ENCODE measurements around the gene RCAN2. TPM values are rescaled to one million over a fixed set of nuclear protein-coding genes. Genes with fewer than 3 reads are reported as not detected.
A peak's percentile ranks its signal among the peaks of the same experiment; 100 is the strongest.

The RCAN2 gene
- total RNA-seq, 1 experiment from 2014 or later = 4.7 TPM

GRCh38 chr6:46306431-46306830 is 184.8 kb downstream of the RCAN2 start:
- DNase-seq = no peak
- Histone ChIP-seq H3K9me2 (replicated peaks; ENCODE audit: insufficient read depth, low read length) (no peaks in the 10 kb centered on the region; the same call in 1 of the 2 replicates), H3K36me3 (ENCODE audit: insufficient read depth, low read length) (no peaks in the 10 kb centered on the region), H3K27ac (ENCODE audit: low read length) (no peak overlapping the region), H3K4me2 (ENCODE audit: low read depth, low read length, poor library complexity, severe bottlenecking) (no peak overlapping the region), H3K9me3 (ENCODE audit: low read length) (no peaks in the 10 kb centered on the region), H3K79me2 (ENCODE audit: low read length) (no peaks in the 10 kb centered on the region), H3K4me3 (ENCODE audit: low read length) (no peak overlapping the region), H2AFZ (ENCODE audit: low read length) (no peak overlapping the region), H3K9ac (ENCODE audit: low read length) (no peak overlapping the region), H3K4me1 (ENCODE audit: low read length) (peaks cover 3% of the 10 kb centered on the region; the same call in 1 of the 2 replicates), H4K20me1 (ENCODE audit: insufficient read depth, low read depth, low read length) (no peaks in the 10 kb centered on the region), H3K27me3 (ENCODE audit: low read length) (no peaks in the 10 kb centered on the region)

GRCh38 chr6:46305833-46306232 is 185.4 kb downstream of the RCAN2 start:
- Histone ChIP-seq H3K9ac (ENCODE audit: low read length) (no peak overlapping the region), H2AFZ (ENCODE audit: low read length) (no peak overlapping the region), H3K27ac (ENCODE audit: low read length) (no peak overlapping the region), H4K20me1 (ENCODE audit: insufficient read depth, low read depth, low read length) (no peaks in the 10 kb centered on the region), H3K9me3 (ENCODE audit: low read length) (no peaks in the 10 kb centered on the region), H3K27me3 (ENCODE audit: low read length) (no peaks in the 10 kb centered on the region), H3K9me2 (replicated peaks; ENCODE audit: insufficient read depth, low read length) (no peaks in the 10 kb centered on the region; the same call in 1 of the 2 replicates), H3K4me1 (ENCODE audit: low read length) (peaks cover 3% of the 10 kb centered on the region; the same call in 1 of the 2 replicates), H3K79me2 (ENCODE audit: low read length) (no peaks in the 10 kb centered on the region), H3K4me2 (ENCODE audit: low read depth, low read length, poor library complexity, severe bottlenecking) (no peak overlapping the region), H3K4me3 (ENCODE audit: low read length) (no peak overlapping the region), H3K36me3 (ENCODE audit: insufficient read depth, low read length) (no peaks in the 10 kb centered on the region)
- DNase-seq = no peak

- Histone ChIP-seq H3K9ac (ENCODE audit: low read length) (no peak overlapping the region), H4K20me1 (ENCODE audit: insufficient read depth, low read depth, low read length) (no peaks in the 10 kb centered on the region), H3K27me3 (ENCODE audit: low read length) (no peaks in the 10 kb centered on the region), H3K4me2 (ENCODE audit: low read depth, low read length, poor library complexity, severe bottlenecking) (no peak overlapping the region), H3K9me2 (replicated peaks; ENCODE audit: insufficient read depth, low read length) (no peaks in the 10 kb centered on the region; the same call in 1 of the 2 replicates), H3K4me3 (ENCODE audit: low read length) (no peak overlapping the region), H2AFZ (ENCODE audit: low read length) (no peak overlapping the region), H3K27ac (ENCODE audit: low read length) (no peak overlapping the region), H3K36me3 (ENCODE audit: insufficient read depth, low read length) (no peaks in the 10 kb centered on the region), H3K9me3 (ENCODE audit: low read length) (no peaks in the 10 kb centered on the region), H3K79me2 (ENCODE audit: low read length) (no peaks in the 10 kb centered on the region), H3K4me1 (ENCODE audit: low read length) (peaks cover 3% of the 10 kb centered on the region; the same call in 1 of the 2 replicates)
- DNase-seq = no peak
These were observed 186.0 kb downstream of the RCAN2 start for GRCh38 chr6:46305236-46305635.

GRCh38 chr6:46302816-46303215 is 188.4 kb downstream of the RCAN2 start:
- Histone ChIP-seq H4K20me1 (ENCODE audit: insufficient read depth, low read depth, low read length) (no peaks in the 10 kb centered on the region), H3K36me3 (ENCODE audit: insufficient read depth, low read length) (no peaks in the 10 kb centered on the region), H3K9ac (ENCODE audit: low read length) (no peak overlapping the region), H3K9me2 (replicated peaks; ENCODE audit: insufficient read depth, low read length) (no peaks in the 10 kb centered on the region), H3K4me2 (ENCODE audit: low read depth, low read length, poor library complexity, severe bottlenecking) (no peak overlapping the region), H3K27ac (ENCODE audit: low read length) (no peak overlapping the region), H2AFZ (ENCODE audit: low read length) (no peak overlapping the region), H3K4me3 (ENCODE audit: low read length) (no peak overlapping the region), H3K79me2 (ENCODE audit: low read length) (no peaks in the 10 kb centered on the region), H3K27me3 (ENCODE audit: low read length) (no peaks in the 10 kb centered on the region), H3K9me3 (ENCODE audit: low read length) (no peaks in the 10 kb centered on the region), H3K4me1 (ENCODE audit: low read length) (peaks cover 3% of the 10 kb centered on the region; the same call in 1 of the 2 replicates)
- DNase-seq = no peak

GRCh38 chr6:46302176-46302575 is 189.1 kb downstream of the RCAN2 start:
- no peak for DNase-seq
- H3K4me3 ChIP-seq (ENCODE audit: low read length) = no peak overlapping the region
- H3K9ac ChIP-seq (ENCODE audit: low read length) = no peak overlapping the region
- no peaks in the 10 kb centered on the region for H3K9me3 ChIP-seq (ENCODE audit: low read length)
- no peak overlapping the region for H2AFZ ChIP-seq (ENCODE audit: low read length)
- H4K20me1 ChIP-seq (ENCODE audit: insufficient read depth, low read depth, low read length) = no peaks in the 10 kb centered on the region
- no peaks in the 10 kb centered on the region for H3K27me3 ChIP-seq (ENCODE audit: low read length)
- H3K27ac ChIP-seq (ENCODE audit: low read length) = no peak overlapping the region
- peaks cover 3% of the 10 kb centered on the region; the same call in 1 of the 2 replicates for H3K4me1 ChIP-seq (ENCODE audit: low read length)
- no peaks in the 10 kb centered on the region for H3K36me3 ChIP-seq (ENCODE audit: insufficient read depth, low read length)
- no peaks in the 10 kb centered on the region for H3K79me2 ChIP-seq (ENCODE audit: low read length)
- H3K4me2 ChIP-seq (ENCODE audit: low read depth, low read length, poor library complexity, severe bottlenecking) = no peak overlapping the region
- no peaks in the 10 kb centered on the region for H3K9me2 ChIP-seq (replicated peaks; ENCODE audit: insufficient read depth, low read length)

- no peak overlapping the region for H3K9ac ChIP-seq (ENCODE audit: low read length)
- H3K79me2 ChIP-seq (ENCODE audit: low read length) = no peaks in the 10 kb centered on the region
- no peaks in the 10 kb centered on the region for H3K27me3 ChIP-seq (ENCODE audit: low read length)
- no peak overlapping the region for H2AFZ ChIP-seq (ENCODE audit: low read length)
- H3K36me3 ChIP-seq (ENCODE audit: insufficient read depth, low read length) = no peaks in the 10 kb centered on the region
- H3K9me3 ChIP-seq (ENCODE audit: low read length) = no peaks in the 10 kb centered on the region
- no peak overlapping the region for H3K4me2 ChIP-seq (ENCODE audit: low read depth, low read length, poor library complexity, severe bottlenecking)
- no peaks in the 10 kb centered on the region for H4K20me1 ChIP-seq (ENCODE audit: insufficient read depth, low read depth, low read length)
- no peak overlapping the region for H3K4me3 ChIP-seq (ENCODE audit: low read length)
- no peak overlapping the region for H3K27ac ChIP-seq (ENCODE audit: low read length)
- peaks cover 3% of the 10 kb centered on the region; the same call in 1 of the 2 replicates for H3K4me1 ChIP-seq (ENCODE audit: low read length)
- no peaks in the 10 kb centered on the region for H3K9me2 ChIP-seq (replicated peaks; ENCODE audit: insufficient read depth, low read length)
- DNase-seq = no peak
These were observed 192.0 kb downstream of the RCAN2 start for GRCh38 chr6:46299253-46299652.

GRCh38 chr6:46296586-46296985 is 194.7 kb downstream of the RCAN2 start:
- DNase-seq = no peak
- H2AFZ ChIP-seq (ENCODE audit: low read length) = no peak overlapping the region
- no peaks in the 10 kb centered on the region for H4K20me1 ChIP-seq (ENCODE audit: insufficient read depth, low read depth, low read length)
- H3K79me2 ChIP-seq (ENCODE audit: low read length) = no peaks in the 10 kb centered on the region
- peaks cover 9% of the 10 kb centered on the region for H3K4me1 ChIP-seq (ENCODE audit: low read length)
- H3K4me3 ChIP-seq (ENCODE audit: low read length) = no peak overlapping the region
- H3K27ac ChIP-seq (ENCODE audit: low read length) = no peak overlapping the region
- no peaks in the 10 kb centered on the region for H3K9me3 ChIP-seq (ENCODE audit: low read length)
- H3K36me3 ChIP-seq (ENCODE audit: insufficient read depth, low read length) = no peaks in the 10 kb centered on the region
- H3K4me2 ChIP-seq (ENCODE audit: low read depth, low read length, poor library complexity, severe bottlenecking) = no peak overlapping the region
- H3K9ac ChIP-seq (ENCODE audit: low read length) = no peak overlapping the region
- H3K9me2 ChIP-seq (replicated peaks; ENCODE audit: insufficient read depth, low read length) = no peaks in the 10 kb centered on the region
- H3K27me3 ChIP-seq (ENCODE audit: low read length) = no peaks in the 10 kb centered on the region

GRCh38 chr6:46293641-46294316 is 197.5 kb downstream of the RCAN2 start:
- Histone ChIP-seq H3K27me3 (ENCODE audit: low read length) (no peaks in the 10 kb centered on the region), H3K27ac (ENCODE audit: low read length) (no peak overlapping the region), H3K4me2 (ENCODE audit: low read depth, low read length, poor library complexity, severe bottlenecking) (peak overlapping the region; percentile 22), H3K79me2 (ENCODE audit: low read length) (no peaks in the 10 kb centered on the region), H4K20me1 (ENCODE audit: insufficient read depth, low read depth, low read length) (no peaks in the 10 kb centered on the region), H3K9me2 (replicated peaks; ENCODE audit: insufficient read depth, low read length) (no peaks in the 10 kb centered on the region), H3K4me3 (ENCODE audit: low read length) (no peak overlapping the region), H2AFZ (ENCODE audit: low read length) (no peak overlapping the region), H3K36me3 (ENCODE audit: insufficient read depth, low read length) (no peaks in the 10 kb centered on the region), H3K4me1 (ENCODE audit: low read length) (peaks cover 22% of the 10 kb centered on the region), H3K9ac (ENCODE audit: low read length) (no peak overlapping the region), H3K9me3 (ENCODE audit: low read length) (no peaks in the 10 kb centered on the region)
- DNase-seq = peak; percentile 46
